ENCODE results near the gene STARD3. TPM values are rescaled to one million over a fixed set of nuclear protein-coding genes. Genes with fewer than 3 reads are reported as not detected.

STARD3 gene
- total RNA-seq, 1 experiment from 2014 or later: 44.8 TPM

GRCh38 chr17:39600997-39601597, 35.8 kb upstream of the STARD3 start:
- intact Hi-C loops (cut with micrococcal nuclease; ENCODE audit: unreplicated experiment) (no loop called here), in situ Hi-C loops (cut with HindIII; ENCODE audit: low pct_unique_long_range_greater_than_20kb, low sequenced_read_pairs) (no loop called here)
- no peak overlapping the region for H3K27ac ChIP-seq (ENCODE audit: low read length)
- H3K4me1 ChIP-seq (ENCODE audit: control insufficient read depth, insufficient read depth, low read length): peaks cover 12% of the 10 kb centered on the region; the same call in 1 of the 2 replicates
- H3K36me3 ChIP-seq (ENCODE audit: control insufficient read depth, insufficient read depth, low read length): no peaks in the 10 kb centered on the region
- TF ChIP-seq REST (IDR thresholded peaks at IDR 0.05; ENCODE audit: insufficient read depth in 1 of 2, low read depth in 2 of 2, low read length in 1 of 2) (no peak), CTCF (IDR thresholded peaks at IDR 0.05) (no peak), SIN3A (IDR thresholded peaks at IDR 0.05; ENCODE audit: borderline replicate concordance, insufficient read depth, low read depth, low read length) (no peak), POLR2AphosphoS5 (IDR thresholded peaks at IDR 0.05; ENCODE audit: low read depth, low read length) (no peak), TCF7L2 (IDR thresholded peaks at IDR 0.05; ENCODE audit: low read depth, low read length) (no peak)
- ChIA-PET CTCF (no interaction called here), POLR2A (no interaction called here)
- H3K9me3 ChIP-seq (ENCODE audit: control insufficient read depth, insufficient read depth, low read depth, low read length): no peaks in the 10 kb centered on the region
- no TSS peak for BruUV-seq (replicated peaks)
- peaks cover 29% of the 10 kb centered on the region for H3K27me3 ChIP-seq (ENCODE audit: control insufficient read depth, insufficient read depth, low read length)
- H3K4me3 ChIP-seq (ENCODE audit: low read depth in 2 of 2, low read length in 2 of 2): no peak overlapping the region
- ATAC-seq (no peak), DNase-seq (ENCODE audit: low read depth, low spot score) (no peak)

GRCh38 chr17:39601758-39602532, 35.0 kb upstream of the STARD3 start:
- DNase-seq (ENCODE audit: low read depth, low spot score) (no peak), ATAC-seq (no peak)
- peaks cover 12% of the 10 kb centered on the region; the same call in 1 of the 2 replicates for H3K4me1 ChIP-seq (ENCODE audit: control insufficient read depth, insufficient read depth, low read length)
- TF ChIP-seq POLR2AphosphoS5 (IDR thresholded peaks at IDR 0.05; ENCODE audit: low read depth, low read length) (no peak), REST (IDR thresholded peaks at IDR 0.05; ENCODE audit: insufficient read depth in 1 of 2, low read depth in 2 of 2, low read length in 1 of 2) (0 out of 4 replicates have a peak, but pooled peaks of 1 of the 2 experiments have one; percentile 39)
- BruUV-seq (replicated peaks): no TSS peak
- in situ Hi-C loops (cut with HindIII; ENCODE audit: low pct_unique_long_range_greater_than_20kb, low sequenced_read_pairs): no loop called here
- ChIA-PET CTCF (no interaction called here), POLR2A (no interaction called here)
- no peaks in the 10 kb centered on the region for H3K36me3 ChIP-seq (ENCODE audit: control insufficient read depth, insufficient read depth, low read length)
- no peak overlapping the region for H3K27ac ChIP-seq (ENCODE audit: low read length)
- intact Hi-C loops (cut with micrococcal nuclease; ENCODE audit: unreplicated experiment): no loop called here
- peaks cover 29% of the 10 kb centered on the region for H3K27me3 ChIP-seq (ENCODE audit: control insufficient read depth, insufficient read depth, low read length)
- no peak overlapping the region for H3K4me3 ChIP-seq (ENCODE audit: low read depth in 2 of 2, low read length in 2 of 2)
- no peaks in the 10 kb centered on the region for H3K9me3 ChIP-seq (ENCODE audit: control insufficient read depth, insufficient read depth, low read depth, low read length)
